AG08395 (cell line): Measurements from ENCODE around the gene RAB17.
"Not testable (repeated sequence)": the region's sequence is repeated elsewhere in the genome, so short reads cannot be mapped to it uniquely, and the experiment has no call there.

Experiments used
- DNase-seq: peaks from one replicate; pipeline ENCODE4 v3.0.0; 2012; ENCODE audit warnings: mixed read lengths, low spot score

Gene RAB17

GRCh38 chr2:237624565-237624964 lies 34.0 kb upstream of the RAB17 start:
- no peak for DNase-seq

GRCh38 chr2:237623428-237624403 lies 33.2 kb upstream of the RAB17 start:
- no peak for DNase-seq

- DNase-seq, result peak; percentile 73
Measured at GRCh38 chr2:237618449-237618848, 27.9 kb upstream of the RAB17 start.

- no peak for DNase-seq
Measured at GRCh38 chr2:237617587-237617982, 27.1 kb upstream of the RAB17 start.

- peak; percentile 89 for DNase-seq
Measured at GRCh38 chr2:237616734-237617586, 26.4 kb upstream of the RAB17 start.

GRCh38 chr2:237616373-237616733 lies 25.8 kb upstream of the RAB17 start:
- DNase-seq, result no peak

GRCh38 chr2:237615631-237616249 lies 25.2 kb upstream of the RAB17 start:
- DNase-seq, result no peak

- no peak for DNase-seq
Measured at GRCh38 chr2:237614151-237614720, 23.7 kb upstream of the RAB17 start.

GRCh38 chr2:237613679-237614078 lies 23.1 kb upstream of the RAB17 start:
- DNase-seq, result no peak

- no peak for DNase-seq
Measured at GRCh38 chr2:237612527-237613357, 22.2 kb upstream of the RAB17 start.

GRCh38 chr2:237606522-237606921 lies 16.0 kb upstream of the RAB17 start:
- DNase-seq, result not testable (repeated sequence)

GRCh38 chr2:237604960-237605359 lies 14.4 kb upstream of the RAB17 start:
- DNase-seq, result peak; percentile 40

- DNase-seq, result no peak
Measured at GRCh38 chr2:237604391-237604790, 13.9 kb upstream of the RAB17 start.

- DNase-seq, result peak; percentile 57
Measured at GRCh38 chr2:237603718-237604362, 13.3 kb upstream of the RAB17 start.

GRCh38 chr2:237603049-237603717 lies 12.6 kb upstream of the RAB17 start:
- DNase-seq, result no peak

- no peak for DNase-seq
Measured at GRCh38 chr2:237602409-237602808, 11.9 kb upstream of the RAB17 start.

- no peak for DNase-seq
Measured at GRCh38 chr2:237601453-237602116, 11.1 kb upstream of the RAB17 start.

- peak; percentile 76 for DNase-seq
Measured at GRCh38 chr2:237600205-237600846, 9.8 kb upstream of the RAB17 start.
